IMR-90 (cell line): ENCODE data around the gene CCDC74A. TPM values are rescaled to one million over a fixed set of nuclear protein-coding genes. Genes with fewer than 3 reads are reported as not detected.

Source experiments
- ATAC-seq: fragments of 200-7000 bp; cut with Tn5 transposase; 2 replicates; pipeline ENCODE4 v1.9.1; 2020; ENCODE audit warnings: low read depth, mild to moderate bottlenecking, moderate library complexity
- BruUV-seq: library from RNA; stranded (reverse); fragments of 400-500 nt; replicated peaks from 2 replicates; lab custom pipeline; 2021; lab: Mats Ljungman, UMichigan
- CTCF ChIA-PET: fragments of 300-600 bp; formaldehyde crosslinking; extraction: SDS; loops from one replicate; lab custom pipeline; 2021; ENCODE audit warnings: antibody characterized with exemption; lab: Yijun Ruan, JAX
- POLR2A ChIA-PET: fragments of 300-600 bp; sonication (Branson Sonifier 250); formaldehyde crosslinking; loops from one replicate; lab custom pipeline; 2022; ENCODE audit warnings: antibody characterized with exemption; ENCODE audit not compliant: unreplicated experiment; lab: Charles Lee
- DNase-seq: peaks from one replicate; pipeline ENCODE4 v3.0.0; 2013
- H2AFZ ChIP-seq: replicated peaks from 2 replicates; pipeline ENCODE3; 2013; ENCODE audit warnings: low read length, mild to moderate bottlenecking; ENCODE audit not compliant: poor library complexity
- H2AK5ac ChIP-seq: 2 replicates; pipeline ENCODE4 v1.6.1; 2013; ENCODE audit warnings: low read depth, low read length, inconsistent platforms
- H2AK9ac ChIP-seq: replicated peaks from 2 replicates; pipeline ENCODE3; 2013; ENCODE audit warnings: mild to moderate bottlenecking, low read depth, low read length, moderate library complexity; ENCODE audit not compliant: poor library complexity
- H2BK120ac ChIP-seq: 2 replicates; pipeline ENCODE4 v1.6.1; 2013; ENCODE audit warnings: low read depth, low read length, inconsistent platforms
- H2BK15ac ChIP-seq: 3 replicates; pipeline ENCODE4 v1.6.1; 2013; ENCODE audit warnings: low read depth, low read length, inconsistent platforms
- H2BK20ac ChIP-seq: 2 replicates; pipeline ENCODE4 v1.6.1; 2013; ENCODE audit warnings: low read depth, mild to moderate bottlenecking, inconsistent platforms, low read length, moderate library complexity
- H2BK5ac ChIP-seq: 2 replicates; pipeline ENCODE4 v1.6.1; 2013; ENCODE audit warnings: mild to moderate bottlenecking, low read depth, low read length, inconsistent platforms; ENCODE audit not compliant: poor library complexity, severe bottlenecking
- H3K14ac ChIP-seq: replicated peaks from 2 replicates; pipeline ENCODE4 v1.6.1; 2013; ENCODE audit warnings: low read depth, low read length, inconsistent platforms
- H3K18ac ChIP-seq: 2 replicates; pipeline ENCODE4 v1.6.1; 2013; ENCODE audit warnings: low read depth, low read length, control low read depth
- H3K23ac ChIP-seq: 2 replicates; pipeline ENCODE4 v1.6.1; 2013; ENCODE audit warnings: low read depth, low read length, inconsistent platforms
- H3K27ac ChIP-seq: 2 replicates; pipeline ENCODE4 v1.5.1; 2013; ENCODE audit warnings: mild to moderate bottlenecking, control low read depth, low read length; ENCODE audit not compliant: insufficient read depth
- H3K27me3 ChIP-seq: 2 replicates; pipeline ENCODE4 v1.6.1; 2013; ENCODE audit warnings: low read length; ENCODE audit not compliant: control insufficient read depth, insufficient read depth
- H3K36me3 ChIP-seq: 2 replicates; pipeline ENCODE4 v1.6.1; 2013; ENCODE audit warnings: low read length, mixed read lengths; ENCODE audit not compliant: control insufficient read depth, insufficient read depth
- H3K4ac ChIP-seq: 2 replicates; pipeline ENCODE4 v1.6.1; 2013; ENCODE audit warnings: low read depth, low read length, inconsistent platforms
- H3K4me1 ChIP-seq: 2 replicates; pipeline ENCODE4 v1.6.1; 2013; ENCODE audit warnings: low read length, mixed read lengths; ENCODE audit not compliant: control insufficient read depth, insufficient read depth
- H3K4me2 ChIP-seq: 2 replicates; pipeline ENCODE4 v1.6.1; 2013; ENCODE audit warnings: low read depth, mild to moderate bottlenecking, control low read depth, low read length, moderate library complexity
- H3K4me3 ChIP-seq: 2 replicates; pipeline ENCODE4 v1.5.1; 2013; ENCODE audit warnings: low read depth, mild to moderate bottlenecking, control low read depth, low read length, moderate library complexity; ENCODE audit not compliant: insufficient read depth
- H3K56ac ChIP-seq: 2 replicates; pipeline ENCODE4 v1.6.1; 2013; ENCODE audit warnings: low read length, inconsistent platforms; ENCODE audit not compliant: insufficient read depth; ENCODE audit errors: extremely low read depth
- H3K79me1 ChIP-seq, 2 experiments: 2 replicates each; pipeline ENCODE4 v1.6.1; 2013; ENCODE audit warnings: low read length in 2 of 2, inconsistent platforms in 1 of 2, low read depth in 1 of 2
- H3K9ac ChIP-seq: 2 replicates; pipeline ENCODE4 v1.6.1; 2013; ENCODE audit warnings: low read depth, low read length, control low read depth
- H3K9me1 ChIP-seq: 2 replicates; pipeline ENCODE4 v1.6.1; 2013; ENCODE audit warnings: low read length, inconsistent platforms; ENCODE audit not compliant: insufficient read depth
- H3K9me3 ChIP-seq: 2 replicates; pipeline ENCODE4 v1.6.1; 2013; ENCODE audit warnings: low read length; ENCODE audit not compliant: control insufficient read depth, insufficient read depth
- H4K20me1 ChIP-seq: 2 replicates; pipeline ENCODE4 v1.6.1; 2013; ENCODE audit warnings: low read length, inconsistent platforms; ENCODE audit not compliant: insufficient read depth
- H4K5ac ChIP-seq: 2 replicates; pipeline ENCODE4 v1.6.1; 2013; ENCODE audit warnings: mild to moderate bottlenecking, low read depth, low read length, control low read depth
- H4K8ac ChIP-seq, 2 experiments: 2 replicates each; pipeline ENCODE4 v1.6.1; 2013; ENCODE audit warnings: low read depth in 2 of 2, low read length in 2 of 2, control low read depth in 1 of 2, inconsistent platforms in 1 of 2
- H4K91ac ChIP-seq: 2 replicates; pipeline ENCODE4 v1.6.1; 2013; ENCODE audit warnings: low read depth, low read length, inconsistent platforms; ENCODE audit not compliant: insufficient read depth
- BHLHE40 ChIP-seq: fragments of 150-350 bp; IDR thresholded peaks from 2 replicates; pipeline ENCODE4 v1.6.1; 2016; ENCODE audit warnings: mild to moderate bottlenecking, low read depth, low read length
- CEBPB ChIP-seq: IDR thresholded peaks from 2 replicates; pipeline ENCODE4 v1.6.1; 2012; ENCODE audit warnings: low read depth, low read length, improper control_type of control experiment
- CHD1 ChIP-seq: IDR thresholded peaks from 2 replicates; pipeline ENCODE4 v1.6.1; 2012; ENCODE audit warnings: low read depth, low read length, improper control_type of control experiment
- FOS ChIP-seq: fragments of 150-350 bp; IDR thresholded peaks from 2 replicates; pipeline ENCODE4 v1.6.1; 2016; ENCODE audit warnings: low read depth, low read length
- MAFK ChIP-seq: IDR thresholded peaks from 2 replicates; pipeline ENCODE4 v1.6.1; 2012; ENCODE audit warnings: low read depth, low read length, improper control_type of control experiment
- MAZ ChIP-seq: IDR thresholded peaks from 2 replicates; pipeline ENCODE4 v1.6.1; 2012; ENCODE audit warnings: low read depth, mild to moderate bottlenecking, low read length, improper control_type of control experiment, moderate library complexity, borderline replicate concordance
- RCOR1 ChIP-seq: IDR thresholded peaks from 2 replicates; pipeline ENCODE4 v1.6.1; 2012; ENCODE audit warnings: mild to moderate bottlenecking, low read length, improper control_type of control experiment; ENCODE audit not compliant: insufficient replicate concordance
- WGBS, 2 experiments: methylation state at CpG; one replicate each; pipeline versions ENCODE4 v1.1.5 to v1.1.7; 2013; ENCODE audit warnings: missing lambda C conversion rate in 2 of 2; ENCODE audit not compliant: insufficient read length in 1 of 2; ENCODE audit errors: extremely low coverage in 2 of 2; 5-methylcytosine and 5-hydroxymethylcytosine counted together
- dilution Hi-C: fragments of 300-500 bp; cut with HindIII; formaldehyde crosslinking; loops from one replicate; pipeline ENCODE4 v1.14.3; 2018; ENCODE audit warnings: low sequenced_read_pairs; ENCODE audit not compliant: unreplicated experiment
- in situ Hi-C: fragments of 300-500 bp; cut with MboI; formaldehyde crosslinking; loops from 3 replicates; pipeline ENCODE4 v1.14.3; 2019; ENCODE audit warnings: low sequenced_read_pairs, inconsistent platforms, mixed read lengths
- intact Hi-C: fragments of 100-400 bp; cut with micrococcal nuclease; formaldehyde crosslinking; loops from 2 replicates; pipeline ENCODE4 v1.10.0; 2022
- polyA plus RNA-seq, 3 experiments: library from polyadenylated mRNA; depleted of rRNA; stranded (reverse); fragments of >200 nt; gene quantifications; 2 replicates each; pipeline ENCODE4 v1.2.3, GENCODE V29; 2012; ENCODE audit warnings: low replicate concordance in 1 of 3
- total RNA-seq: library from RNA; depleted of rRNA; stranded (reverse); fragments of >200 nt; gene quantifications from 2 replicates; pipeline ENCODE4 v1.2.3, GENCODE V29; 2012
- TF ChIP-seq, protein P1 (sequence below): fragments of 150-350 bp; IDR thresholded peaks from 2 replicates; pipeline ENCODE4 v1.6.1; 2016; ENCODE audit warnings: low read depth, mild to moderate bottlenecking, low read length, moderate library complexity, borderline replicate concordance
- TF ChIP-seq, protein P2 (sequence below): fragments of 150-350 bp; IDR thresholded peaks from 2 replicates; pipeline ENCODE4 v1.6.1; 2017; ENCODE audit warnings: mild to moderate bottlenecking, antibody characterized with exemption, low read length, low read depth

The CCDC74A gene
- total and polyA plus RNA-seq, 2 of the 4 experiments (the other 2 are of a cell fraction), result 3.8 to 11.9 TPM

DNA sequence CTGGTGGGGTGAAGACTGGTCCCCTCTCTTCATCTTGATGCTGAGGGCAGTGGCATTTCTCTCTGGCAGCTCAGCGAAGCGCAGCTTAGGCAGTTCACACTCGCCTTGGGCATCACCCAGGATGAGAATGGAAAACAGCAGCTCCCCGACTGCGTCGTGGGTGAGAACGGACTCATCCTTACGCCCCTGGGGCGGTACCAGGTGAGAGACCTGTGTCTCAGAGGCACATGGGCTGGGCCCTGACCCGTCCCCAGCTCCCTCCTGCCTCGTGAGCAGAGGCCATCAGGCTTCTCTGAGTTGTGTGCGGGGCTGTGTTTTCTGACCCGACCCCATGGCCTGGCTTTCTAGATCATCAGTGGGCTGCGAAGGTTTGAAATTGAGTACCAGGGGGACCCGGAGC is 8.2 kb upstream of the CCDC74A start:
- no peaks in the 10 kb centered on the region for H4K20me1 ChIP-seq
- no peak overlapping the region for H3K56ac ChIP-seq
- H2BK20ac ChIP-seq, result no peak overlapping the region
- no peak overlapping the region for H2BK120ac ChIP-seq
- no peak overlapping the region for H2BK15ac ChIP-seq
- no peaks in the 10 kb centered on the region for H3K9me3 ChIP-seq
- dilution Hi-C loops, result no loop called here
- ChIA-PET POLR2A (no interaction called here), CTCF (no interaction called here)
- H3K9me1 ChIP-seq, result no peaks in the 10 kb centered on the region
- no peak overlapping the region for H4K91ac ChIP-seq
- no peak overlapping the region for H2AK5ac ChIP-seq
- in situ Hi-C loops, result loop anchor here (25.0 kb wide), 2 partner anchors 407 to 1357 kb away; partner anchors contain the start of gene PLEKHB2
- DNase-seq, result no peak
- no peak overlapping the region for H3K27ac ChIP-seq
- no peak overlapping the region for H3K9ac ChIP-seq
- H3K79me1 ChIP-seq, result no peaks in the 10 kb centered on the region
- 95% methylated on average over 4 of the region's 15 CpGs; no CpG with 5 or more reads in 1 of the 2 experiments for WGBS, 2 experiments
- no peak overlapping the region for H3K18ac ChIP-seq
- H2AK9ac ChIP-seq, result no peak overlapping the region
- no peaks in the 10 kb centered on the region for H3K27me3 ChIP-seq
- no peak for ATAC-seq
- H3K36me3 ChIP-seq, result peaks cover 28% of the 10 kb centered on the region
- H4K5ac ChIP-seq, result no peak overlapping the region
- H2BK5ac ChIP-seq, result no peak overlapping the region
- H3K23ac ChIP-seq, result no peak overlapping the region
- no peak overlapping the region for H2AFZ ChIP-seq
- H4K8ac ChIP-seq, result no peak overlapping the region
- H3K4me3 ChIP-seq, result no peak overlapping the region
- TF ChIP-seq, protein P1, sequence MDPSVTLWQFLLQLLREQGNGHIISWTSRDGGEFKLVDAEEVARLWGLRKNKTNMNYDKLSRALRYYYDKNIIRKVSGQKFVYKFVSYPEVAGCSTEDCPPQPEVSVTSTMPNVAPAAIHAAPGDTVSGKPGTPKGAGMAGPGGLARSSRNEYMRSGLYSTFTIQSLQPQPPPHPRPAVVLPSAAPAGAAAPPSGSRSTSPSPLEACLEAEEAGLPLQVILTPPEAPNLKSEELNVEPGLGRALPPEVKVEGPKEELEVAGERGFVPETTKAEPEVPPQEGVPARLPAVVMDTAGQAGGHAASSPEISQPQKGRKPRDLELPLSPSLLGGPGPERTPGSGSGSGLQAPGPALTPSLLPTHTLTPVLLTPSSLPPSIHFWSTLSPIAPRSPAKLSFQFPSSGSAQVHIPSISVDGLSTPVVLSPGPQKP, result no peak
- TF ChIP-seq MAFK (no peak), RCOR1 (no peak), FOS (no peak), MAZ (no peak), BHLHE40 (no peak), CHD1 (no peak), CEBPB (no peak)
- TF ChIP-seq, protein P2, sequence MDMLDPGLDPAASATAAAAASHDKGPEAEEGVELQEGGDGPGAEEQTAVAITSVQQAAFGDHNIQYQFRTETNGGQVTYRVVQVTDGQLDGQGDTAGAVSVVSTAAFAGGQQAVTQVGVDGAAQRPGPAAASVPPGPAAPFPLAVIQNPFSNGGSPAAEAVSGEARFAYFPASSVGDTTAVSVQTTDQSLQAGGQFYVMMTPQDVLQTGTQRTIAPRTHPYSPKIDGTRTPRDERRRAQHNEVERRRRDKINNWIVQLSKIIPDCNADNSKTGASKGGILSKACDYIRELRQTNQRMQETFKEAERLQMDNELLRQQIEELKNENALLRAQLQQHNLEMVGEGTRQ, result no peak
- no peak overlapping the region for H3K4ac ChIP-seq
- intact Hi-C loops, result no loop called here
- no peak overlapping the region for H3K4me2 ChIP-seq
- no peak overlapping the region for H3K14ac ChIP-seq
- H3K4me1 ChIP-seq, result no peaks in the 10 kb centered on the region
- BruUV-seq, result no TSS peak
